ENCODE results near the gene PITX3.
"Not testable (repeated sequence)": the region's sequence is repeated elsewhere in the genome, so short reads cannot be mapped to it uniquely, and the experiment has no call there.

The PITX3 gene

GRCh38 chr10:102254426-102254825 is 13.1 kb upstream of the PITX3 start:
- no peak for DNase-seq

GRCh38 chr10:102252508-102252907 is 11.2 kb upstream of the PITX3 start:
- DNase-seq = not testable (repeated sequence)

- no peak for DNase-seq
These were observed 6.4 kb upstream of the PITX3 start for GRCh38 chr10:102247734-102248133.

- no peak for DNase-seq
These were observed 4.9 kb upstream of the PITX3 start for GRCh38 chr10:102246261-102246660.

GRCh38 chr10:102245932-102246251 is 4.6 kb upstream of the PITX3 start:
- DNase-seq = no peak

- DNase-seq = peak; percentile 24
These were observed 4.0 kb upstream of the PITX3 start, which contains the start of gene GBF1 for GRCh38 chr10:102245082-102245931. Gene GBF1, plus strand, starts transcription at chr10:102245532. Its CDS starts 13,407 bp downstream, at chr10:102258939.

- DNase-seq = no peak
These were observed 2.0 kb upstream of the PITX3 start for GRCh38 chr10:102243309-102243708.

- DNase-seq = no peak
These were observed 790 bp upstream of the PITX3 start for GRCh38 chr10:102242118-102242485.

GRCh38 chr10:102241032-102241443 is 274 bp downstream of the PITX3 start:
- no peak for DNase-seq

- DNase-seq = no peak
These were observed 763 bp downstream of the PITX3 start for GRCh38 chr10:102240467-102241031.

GRCh38 chr10:102237711-102238252 is 3.5 kb downstream of the PITX3 start:
- DNase-seq = no peak

- DNase-seq = no peak
These were observed 5.3 kb downstream of the PITX3 start for GRCh38 chr10:102236006-102236405.

GRCh38 chr10:102235598-102235920 is 5.8 kb downstream of the PITX3 start:
- DNase-seq = no peak

- no peak for DNase-seq
These were observed 6.3 kb downstream of the PITX3 start for GRCh38 chr10:102234888-102235597.

GRCh38 chr10:102233997-102234396 is 7.3 kb downstream of the PITX3 start:
- DNase-seq = no peak

GRCh38 chr10:102231357-102232318 is 9.7 kb downstream of the PITX3 start:
- DNase-seq = no peak

- DNase-seq = no peak
These were observed 10.4 kb downstream of the PITX3 start for GRCh38 chr10:102230861-102231356.

GRCh38 chr10:102230264-102230860 is 10.9 kb downstream of the PITX3 start:
- DNase-seq = no peak

GRCh38 chr10:102229810-102230263 is 11.5 kb downstream of the PITX3 start:
- no peak for DNase-seq

GRCh38 chr10:102227050-102227449 is 14.3 kb downstream of the PITX3 start:
- no peak for DNase-seq

GRCh38 chr10:102226542-102226870 is 14.8 kb downstream of the PITX3 start:
- no peak for DNase-seq

All from cortex of kidney (tissue), 1 donor.